ENCODE results near the gene MACC1.
"Not testable (repeated sequence)": the region's sequence is repeated elsewhere in the genome, so short reads cannot be mapped to it uniquely, and the experiment has no call there.

The MACC1 gene

DNA sequence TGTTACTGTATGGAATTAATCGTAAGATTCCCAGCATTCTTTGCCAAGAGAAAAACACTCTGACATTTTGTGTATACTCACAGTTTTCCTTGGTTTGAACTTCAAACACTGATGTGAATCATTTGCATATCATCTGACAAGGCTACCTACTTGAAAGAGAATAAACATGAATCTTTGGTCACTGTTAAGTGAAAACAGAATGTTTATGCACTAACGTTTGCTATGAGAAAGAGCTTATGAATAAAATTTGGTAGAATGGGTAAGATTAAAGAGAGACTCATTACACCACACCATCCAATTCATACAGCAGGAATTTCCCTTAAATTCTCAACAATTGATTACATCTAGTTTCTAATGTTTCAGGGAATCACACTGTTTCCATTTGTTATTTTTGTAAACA is 46.6 kb downstream of the MACC1 start:
- DNase-seq (ENCODE audit: low spot score), result peak; percentile 29

DNA sequence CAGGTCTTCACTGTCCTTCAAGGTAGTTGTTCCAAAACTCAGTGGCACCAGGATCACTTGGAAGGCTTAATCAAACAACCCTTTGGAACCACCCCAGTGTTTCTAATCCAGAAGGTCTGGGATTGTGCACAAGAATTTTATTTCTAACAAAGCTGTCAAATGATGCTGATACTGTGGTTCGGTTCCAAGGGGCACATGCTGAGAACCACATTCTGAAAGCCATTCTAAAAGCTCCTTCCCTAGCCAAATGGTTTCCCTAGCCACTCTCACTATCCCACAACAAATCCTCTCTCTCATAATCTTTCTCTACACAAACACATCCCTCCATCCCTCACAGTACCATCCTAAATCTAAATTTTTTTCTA is 52.1 kb downstream of the MACC1 start:
- peak; percentile 10 for DNase-seq (ENCODE audit: low spot score)

DNA sequence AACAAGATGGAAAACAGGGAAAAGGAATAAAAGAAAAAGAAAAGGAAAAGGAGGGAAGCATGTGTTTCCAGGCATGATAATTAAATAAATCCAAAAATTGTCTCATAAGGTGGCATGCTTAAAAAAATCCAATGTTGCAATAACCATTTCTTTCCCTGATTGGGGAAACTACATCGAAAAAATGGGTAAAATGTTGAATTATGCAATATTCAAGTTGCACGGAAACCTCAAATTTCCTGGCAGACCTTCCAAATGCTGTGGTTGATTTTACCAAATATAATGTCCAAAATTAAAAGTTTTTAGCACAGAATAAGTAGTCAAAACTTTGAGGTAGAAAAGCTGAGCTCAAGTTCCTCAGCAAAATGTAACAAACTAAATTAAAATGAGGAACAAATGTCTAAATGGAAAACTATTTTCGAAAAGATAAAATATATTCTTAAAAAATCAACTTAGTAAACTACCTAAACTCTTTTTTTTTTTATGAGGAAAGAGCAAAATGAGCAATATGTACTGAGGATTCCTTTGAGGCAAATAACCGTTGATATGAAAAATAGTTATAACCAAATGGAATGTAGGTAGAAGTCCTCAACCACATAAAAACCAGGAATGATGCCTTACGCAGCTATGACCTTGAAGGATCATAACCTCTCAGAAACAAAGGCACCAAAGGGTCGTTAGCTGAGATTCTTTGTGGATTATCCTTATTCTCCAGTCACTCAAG is 52.6 kb downstream of the MACC1 start:
- peak; percentile 60 for DNase-seq (ENCODE audit: low spot score)

DNA sequence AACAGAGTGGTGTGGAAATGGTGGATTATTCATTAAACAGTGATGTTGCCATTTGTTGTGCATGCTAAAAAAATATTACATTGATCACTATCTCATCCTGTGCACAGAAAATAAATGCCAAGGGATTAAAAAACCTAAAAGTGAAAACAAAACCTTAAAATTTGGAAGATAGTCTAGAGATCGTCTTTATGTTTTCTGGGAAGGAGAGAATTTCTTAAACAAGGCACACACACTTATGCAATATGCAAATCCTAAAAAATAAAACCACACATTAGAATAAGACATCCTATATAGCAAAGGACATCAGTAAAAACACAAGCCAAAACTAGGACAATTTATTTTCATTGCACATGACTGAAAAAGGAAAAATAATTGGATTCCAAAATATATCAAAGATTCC is 54.5 kb downstream of the MACC1 start:
- no peak for DNase-seq (ENCODE audit: low spot score)

DNA sequence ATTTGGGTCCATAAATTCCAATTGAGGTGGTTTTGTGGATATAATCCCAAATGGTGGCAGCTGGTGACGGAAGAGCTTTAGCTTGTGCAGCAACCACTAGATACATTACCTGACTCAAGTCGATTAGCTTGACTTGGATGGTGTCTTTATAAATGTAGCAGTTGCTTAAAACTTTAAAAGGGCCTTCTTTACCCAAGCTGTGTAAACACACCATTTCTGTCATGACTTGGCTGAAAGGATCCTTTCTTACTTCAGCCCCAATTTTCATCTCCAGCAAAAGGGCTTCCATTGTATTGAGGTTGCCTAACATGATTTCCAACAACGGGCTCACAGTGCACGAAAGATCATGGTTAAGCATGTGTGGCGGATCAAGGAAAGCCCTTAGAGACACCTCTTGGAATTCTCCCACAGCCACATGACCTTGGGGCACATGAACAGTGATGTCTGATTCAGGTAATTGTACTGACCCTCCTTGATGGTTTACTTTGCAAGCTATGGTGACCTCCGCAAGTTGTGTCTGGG is 57.9 kb downstream of the MACC1 start:
- DNase-seq (ENCODE audit: low spot score), result no peak

DNA sequence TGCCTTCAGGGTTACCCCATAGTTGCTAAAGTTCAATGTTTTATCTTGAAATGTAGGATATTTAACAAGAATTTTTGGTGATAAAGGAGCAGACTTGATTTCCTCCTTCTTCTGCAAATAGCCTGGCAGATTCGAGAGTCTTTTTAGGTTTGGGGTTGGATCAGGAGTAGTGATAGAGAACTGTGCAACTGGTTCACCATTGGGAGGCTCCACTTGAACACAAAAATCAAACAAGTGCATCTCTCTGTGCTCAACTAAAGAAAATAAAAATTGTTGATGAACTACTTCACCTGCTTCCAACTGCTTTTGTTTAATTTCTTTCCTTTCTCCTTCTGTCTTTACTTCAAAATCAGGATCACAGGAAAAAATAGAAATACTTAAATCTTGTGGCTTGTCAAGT is 58.5 kb downstream of the MACC1 start:
- no peak for DNase-seq (ENCODE audit: low spot score)

DNA sequence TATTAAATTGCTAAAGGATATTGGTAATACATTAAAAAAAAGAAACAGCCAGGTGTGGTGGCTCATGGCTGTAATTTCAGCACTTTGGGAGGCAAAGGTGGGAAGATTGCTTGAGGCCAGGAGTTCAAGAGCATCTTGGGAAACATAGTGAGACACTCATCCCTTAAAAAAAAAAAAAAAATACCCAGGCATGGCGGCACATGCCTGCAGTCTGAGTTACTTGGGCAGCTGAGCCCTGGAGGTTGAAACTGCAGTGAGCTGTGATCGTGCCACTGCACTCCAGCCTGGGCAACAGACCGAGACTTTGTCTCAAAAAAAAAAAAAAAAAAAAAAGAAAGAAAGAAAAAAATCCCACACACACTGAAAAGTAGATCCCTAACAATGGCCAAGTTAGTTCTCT is 59.7 kb downstream of the MACC1 start:
- DNase-seq (ENCODE audit: low spot score), result no peak

DNA sequence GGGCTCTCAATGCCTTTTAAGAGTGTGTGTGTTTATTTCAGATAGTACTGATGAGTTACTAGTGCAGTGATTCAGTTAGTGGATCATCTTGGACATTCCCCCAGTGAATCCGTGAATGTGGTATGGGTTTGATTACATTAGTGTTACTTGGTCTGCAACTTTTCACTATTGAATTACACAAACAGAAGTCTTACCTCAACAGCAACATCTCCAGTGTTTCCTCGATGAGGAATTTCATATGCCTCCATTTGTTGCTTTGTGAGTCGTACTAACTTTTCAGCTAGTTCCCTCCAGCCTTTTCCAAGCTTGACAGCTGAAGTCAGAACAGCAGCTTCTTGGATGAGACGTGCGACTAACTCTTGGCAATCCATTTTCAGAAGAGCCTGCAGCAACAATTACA is 63.2 kb downstream of the MACC1 start:
- peak; percentile 10 for DNase-seq (ENCODE audit: low spot score)

DNA sequence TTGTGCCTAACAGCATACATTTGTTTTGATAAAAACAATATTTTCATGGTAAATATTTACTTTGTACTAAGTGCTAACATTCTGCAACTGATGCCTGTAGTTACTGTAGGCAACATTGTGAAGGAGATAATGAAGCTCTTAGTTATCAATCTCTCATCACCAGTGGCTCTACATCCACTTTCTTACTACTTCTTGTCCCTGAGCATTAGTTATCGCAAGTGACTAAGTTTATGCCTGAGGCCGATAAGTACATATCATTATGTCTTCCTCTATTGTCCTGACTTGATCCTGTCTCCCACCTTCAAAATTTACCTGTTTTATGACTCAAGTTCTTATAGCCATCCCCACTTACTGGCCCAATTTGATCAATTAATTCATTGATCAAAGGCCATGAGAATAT is 63.6 kb downstream of the MACC1 start:
- no peak for DNase-seq (ENCODE audit: low spot score)

DNA sequence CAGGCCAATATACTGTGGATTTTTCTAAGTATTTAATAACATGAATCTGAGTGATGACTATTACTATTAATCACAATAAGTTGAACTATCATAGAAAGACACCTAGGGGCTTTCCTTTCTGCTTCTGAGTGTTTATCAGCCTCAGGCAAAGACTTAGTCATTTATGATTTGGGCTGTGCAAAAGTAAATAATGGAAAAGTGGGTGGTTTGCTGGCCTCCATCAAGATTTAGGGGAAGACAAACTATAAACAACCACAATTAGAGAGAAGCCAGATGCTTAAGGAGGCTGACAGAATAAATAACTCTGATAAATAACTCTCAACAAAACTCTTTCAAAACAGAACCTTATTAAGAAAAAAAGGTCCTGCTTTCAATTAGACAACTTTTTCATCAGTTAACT is 64.7 kb downstream of the MACC1 start:
- no peak for DNase-seq (ENCODE audit: low spot score)

DNA sequence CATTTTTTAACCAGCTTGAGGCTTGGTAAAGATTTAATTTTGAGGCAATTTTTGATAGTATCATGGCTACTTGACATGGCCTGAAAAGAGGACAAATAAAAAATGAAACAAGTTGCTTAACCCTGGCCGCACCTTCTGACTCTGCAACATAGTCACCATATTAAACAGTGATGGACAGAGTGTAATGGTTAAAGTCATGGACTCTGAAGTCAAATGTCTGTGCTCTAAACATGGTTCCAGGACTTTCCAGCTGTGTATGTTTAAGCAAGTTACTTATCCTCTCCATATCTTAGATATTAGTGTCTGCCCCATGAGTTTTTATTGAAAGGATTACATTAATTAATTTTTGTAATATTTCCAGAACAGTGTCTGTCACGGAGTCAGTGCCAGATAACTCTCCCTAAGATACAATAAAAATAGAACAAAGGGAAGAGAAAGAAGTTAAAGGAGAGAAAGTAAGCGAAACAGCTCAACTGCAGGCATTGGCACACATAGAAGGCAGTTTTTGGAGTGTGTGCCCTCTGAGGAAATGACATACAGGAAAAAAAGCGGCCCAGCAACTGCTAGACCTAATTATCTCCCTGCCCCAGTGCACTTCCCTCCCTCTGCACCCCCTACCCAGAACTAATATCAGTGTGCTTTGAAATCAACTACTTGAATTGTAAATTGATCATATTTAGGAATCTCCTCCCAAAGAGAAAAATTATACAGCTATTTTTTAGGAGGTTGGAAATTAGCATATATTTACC is 65.3 kb downstream of the MACC1 start:
- DNase-seq (ENCODE audit: low spot score), result no peak

DNA sequence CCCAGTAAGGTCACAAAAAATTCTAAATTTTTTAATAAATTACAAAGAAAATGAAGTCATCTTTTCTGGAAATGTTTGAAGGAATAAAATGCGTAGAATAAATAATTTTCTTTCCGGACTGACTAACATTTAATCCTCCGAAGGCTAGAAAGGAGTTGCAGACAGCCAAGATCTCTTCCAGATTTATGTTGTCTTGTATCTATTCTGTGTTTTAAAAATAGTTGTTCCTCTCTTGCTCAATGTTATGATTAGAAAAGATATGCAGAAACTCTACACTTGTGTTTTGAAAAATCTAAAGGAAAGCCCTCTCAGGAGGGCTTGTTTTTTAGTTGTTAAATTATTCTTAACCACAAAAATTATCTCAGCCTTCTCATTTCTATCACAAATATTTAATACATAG is 70.7 kb downstream of the MACC1 start:
- DNase-seq (ENCODE audit: low spot score), result peak; percentile 26

DNA sequence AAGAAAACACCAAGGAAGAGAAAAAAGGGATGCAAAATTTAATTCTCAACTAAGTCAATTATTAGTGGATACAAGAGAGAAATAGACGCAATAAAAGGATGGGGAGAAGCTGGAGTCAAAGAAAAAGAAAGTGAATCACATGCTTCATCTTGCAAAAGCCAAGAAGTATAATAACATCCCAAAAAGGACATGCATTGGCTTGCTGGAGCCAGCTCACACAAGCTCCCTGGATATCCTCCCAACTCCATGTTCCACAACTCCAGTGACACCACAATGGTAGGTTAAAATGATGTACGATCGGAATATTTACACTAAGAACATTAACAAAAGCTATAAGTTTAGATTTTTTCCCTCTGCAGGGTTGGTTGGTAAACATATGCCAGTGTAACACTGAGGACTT is 72.4 kb downstream of the MACC1 start:
- no peak for DNase-seq (ENCODE audit: low spot score)

DNA sequence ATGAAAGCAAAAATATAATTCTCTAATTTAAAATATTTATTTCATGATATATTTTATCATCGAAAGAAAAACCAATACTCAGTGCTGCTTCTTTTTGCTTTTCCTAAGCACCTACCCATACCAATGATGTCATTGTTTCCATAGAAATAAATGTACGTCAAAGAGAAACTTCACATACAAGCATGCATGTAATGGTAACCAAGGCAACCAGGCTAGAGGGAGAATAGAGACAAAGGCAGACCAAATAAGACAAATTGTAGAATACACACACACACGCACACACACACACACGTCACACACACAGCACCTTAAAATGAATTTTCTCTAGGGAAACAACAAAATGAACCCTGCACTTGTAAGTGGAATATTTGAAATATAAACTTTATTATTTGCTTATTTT is 75.5 kb downstream of the MACC1 start:
- no peak for DNase-seq (ENCODE audit: low spot score)

DNA sequence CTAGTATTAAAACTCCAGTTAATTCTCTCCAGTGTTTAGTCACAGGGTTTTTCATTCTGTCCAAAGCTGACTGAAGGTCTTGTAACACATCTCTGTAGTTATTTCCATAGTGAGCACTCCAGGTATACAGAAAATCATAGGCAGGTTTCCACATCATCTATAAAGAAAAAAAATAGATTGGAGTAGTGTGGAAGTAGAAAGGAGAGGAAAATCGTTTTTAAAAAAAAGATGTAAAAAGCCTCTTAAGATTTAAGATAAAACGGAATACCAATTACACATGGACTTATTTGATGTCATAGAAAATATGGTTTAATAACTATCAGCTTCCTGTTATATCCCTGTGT is 76.2 kb downstream of the MACC1 start:
- no peak for DNase-seq (ENCODE audit: low spot score)

DNA sequence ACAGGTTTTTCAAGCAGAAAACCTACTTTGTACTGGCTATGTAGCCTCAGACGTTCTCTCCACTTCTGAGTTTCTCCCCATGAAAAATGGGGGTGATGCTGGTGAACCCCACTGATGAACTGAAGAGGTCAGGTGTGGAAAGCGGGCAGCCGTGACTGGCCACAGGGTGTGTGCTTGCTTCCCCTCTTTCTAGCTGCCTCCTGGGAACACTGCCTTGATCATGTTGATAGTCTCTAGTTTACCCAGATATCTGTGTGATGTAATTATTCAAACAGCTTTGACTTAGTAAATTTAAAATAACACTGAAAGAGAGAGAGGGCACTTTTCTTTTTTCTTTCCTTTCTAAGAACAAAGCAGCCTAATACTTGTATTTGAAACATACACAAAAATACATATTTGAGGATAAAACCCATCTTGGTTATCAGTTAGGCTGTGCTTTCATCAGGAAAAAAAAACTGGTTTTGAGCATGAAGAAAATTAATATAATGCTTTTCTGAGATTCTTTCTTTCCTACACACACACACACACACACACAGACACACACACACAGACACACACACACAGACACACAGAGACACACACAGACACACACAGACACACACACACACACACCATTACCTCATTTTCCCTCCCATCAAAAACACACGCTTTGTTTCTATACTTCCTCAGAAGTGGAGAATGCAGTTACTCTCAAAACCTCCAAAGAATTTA is 76.7 kb downstream of the MACC1 start:
- no peak for DNase-seq (ENCODE audit: low spot score)

DNA sequence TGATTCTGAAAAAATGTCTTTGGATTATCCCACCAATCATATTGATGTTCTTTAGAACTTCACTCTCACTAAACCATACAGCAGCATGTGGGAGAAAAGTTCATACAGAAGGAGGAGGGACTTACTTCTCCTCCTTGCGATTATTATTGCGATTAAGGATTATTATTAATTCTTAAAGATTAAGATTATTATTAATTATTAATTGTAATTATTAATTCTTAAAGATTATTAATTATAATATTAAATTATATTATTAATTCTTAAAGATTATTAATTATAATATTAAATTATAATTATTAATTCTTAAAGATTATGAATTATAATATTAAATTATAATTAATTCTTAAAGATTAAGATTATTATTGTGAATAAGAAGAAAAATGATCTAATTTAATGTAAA is 80.5 kb downstream of the MACC1 start:
- no peak for DNase-seq (ENCODE audit: low spot score)

DNA sequence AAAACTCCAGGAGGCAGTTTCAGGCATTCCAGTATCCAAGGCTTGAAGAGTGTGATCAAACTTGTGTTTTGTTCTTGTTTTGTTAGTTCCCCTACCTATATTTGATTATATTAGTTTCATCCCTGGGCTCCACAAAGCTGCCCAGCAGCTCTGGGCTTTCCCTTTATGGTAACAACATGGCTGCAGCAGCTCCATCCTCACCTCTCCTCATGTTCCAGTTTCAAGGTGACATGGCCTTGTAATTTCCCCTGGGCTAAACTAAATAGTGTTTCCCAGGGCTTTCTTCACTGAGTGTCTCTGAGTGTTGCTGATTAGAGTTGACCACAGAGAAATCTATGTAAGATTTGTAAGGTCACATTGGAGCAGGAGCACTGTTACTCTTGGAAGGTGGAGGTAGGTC is 83.4 kb downstream of the MACC1 start:
- no peak for DNase-seq (ENCODE audit: low spot score)

DNA sequence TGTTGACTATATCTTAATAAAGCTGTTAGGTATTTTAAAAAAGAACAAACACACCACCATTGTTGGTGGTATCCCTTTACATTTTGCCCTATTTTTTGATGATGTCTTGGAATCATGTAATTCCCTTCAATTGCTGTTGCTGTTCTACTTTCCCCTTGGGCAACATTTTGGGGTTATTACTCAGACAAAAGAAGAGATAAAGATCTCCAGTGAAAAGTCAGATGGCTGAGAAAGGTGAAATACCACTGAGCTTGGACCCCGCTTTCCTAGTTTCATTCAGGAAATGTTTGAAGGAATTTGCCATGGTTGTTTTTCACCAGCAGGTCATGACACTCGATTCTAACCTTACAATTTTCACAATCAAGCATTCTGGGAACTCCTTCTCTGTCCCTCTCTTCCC is 84.6 kb downstream of the MACC1 start:
- no peak for DNase-seq (ENCODE audit: low spot score)

DNA sequence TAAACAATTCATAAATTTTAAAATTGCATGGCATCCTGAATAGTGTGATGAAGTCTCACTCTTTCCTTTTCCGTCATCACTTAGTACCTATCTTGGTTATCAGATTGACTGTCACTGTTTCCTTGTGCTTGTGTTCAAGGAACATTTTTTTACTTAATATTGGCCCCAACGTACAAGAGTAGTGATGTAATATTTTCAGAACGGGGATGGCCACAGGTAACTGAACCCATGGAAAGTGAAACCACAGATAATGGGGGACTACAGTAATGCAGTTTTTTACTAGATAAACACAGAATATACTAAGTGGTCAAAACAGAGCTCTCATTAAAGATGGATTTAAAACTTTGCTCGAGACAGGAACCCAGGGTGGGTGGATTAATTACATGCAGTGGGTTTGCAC is 85.4 kb downstream of the MACC1 start:
- no peak for DNase-seq (ENCODE audit: low spot score)

DNA sequence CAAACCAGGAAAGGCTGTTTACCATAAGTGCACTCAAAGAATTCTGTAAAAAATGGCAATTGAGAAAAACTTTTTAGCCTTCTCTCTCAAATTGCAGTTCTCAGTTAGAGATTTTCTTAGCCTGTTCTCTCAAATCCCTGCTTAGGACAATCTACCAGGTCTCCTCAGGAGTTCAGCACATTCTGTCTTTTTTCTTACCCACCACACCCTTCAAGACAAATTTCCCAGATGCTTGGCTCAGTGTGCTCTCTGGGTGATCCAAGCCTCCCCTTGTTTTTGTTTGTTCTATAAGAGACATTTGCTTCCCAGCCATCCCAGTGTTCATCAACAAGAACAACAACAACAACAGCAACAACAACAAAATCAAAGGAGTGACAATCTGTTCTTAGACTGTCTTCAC is 87.3 kb downstream of the MACC1 start:
- no peak for DNase-seq (ENCODE audit: low spot score)

DNA sequence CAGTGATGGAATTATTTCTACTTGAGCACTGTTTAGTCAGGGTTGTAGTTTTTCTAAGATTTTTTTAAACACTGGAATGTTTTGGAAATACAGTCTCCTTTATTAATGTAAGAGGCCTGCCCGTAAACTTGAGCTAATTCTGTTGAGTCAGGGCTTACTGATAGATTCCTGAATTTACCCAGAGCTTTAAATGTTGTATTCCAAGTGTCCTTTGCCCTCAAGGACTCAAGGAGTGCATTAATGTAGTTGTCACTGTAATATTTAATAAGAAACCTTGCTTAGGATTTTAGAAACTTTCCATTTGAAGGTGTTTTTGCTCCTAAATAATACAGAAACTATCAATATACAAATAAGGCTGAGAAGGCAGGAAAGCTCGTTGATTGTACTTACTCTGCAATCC is 89.2 kb downstream of the MACC1 start:
- DNase-seq (ENCODE audit: low spot score), result no peak

DNA sequence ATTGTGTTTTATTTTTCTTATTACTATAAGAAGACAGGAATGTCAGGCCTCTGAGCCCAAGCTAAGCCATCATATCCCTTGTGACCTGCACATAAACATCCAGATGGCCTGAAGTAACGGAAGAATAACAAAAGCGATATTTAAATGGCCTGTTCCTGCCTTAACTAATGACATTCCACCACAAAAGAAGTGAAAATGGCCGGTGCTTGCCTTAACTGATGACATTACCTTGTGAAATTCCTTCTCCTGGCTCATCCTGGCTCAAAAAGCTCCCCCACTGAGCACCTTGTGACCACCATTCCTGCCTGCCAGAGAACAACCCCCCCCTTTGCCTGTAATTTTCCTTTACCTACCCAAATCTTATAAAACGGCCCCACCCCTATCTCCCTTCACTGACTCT is 91.1 kb downstream of the MACC1 start:
- DNase-seq (ENCODE audit: low spot score), result not testable (repeated sequence)
